C4-2B (cell line): Measurements from ENCODE around the gene HMGB2.

Source experiments
- H3K27ac ChIP-seq: fragments of 450-650 bp; 2 replicates; pipeline ENCODE4 v1.5.1; 2017
- CTCF ChIP-seq: fragments of 450-650 bp; conservative IDR thresholded peaks from 2 replicates; pipeline ENCODE4 v1.5.1; 2017; ENCODE audit warnings: mild to moderate bottlenecking
- ZFX ChIP-seq: fragments of 450-650 bp; IDR thresholded peaks from 2 replicates; pipeline ENCODE4 v1.6.1; 2017

HMGB2 gene

GRCh38 chr4:173301518-173302201 lies 32.5 kb downstream of the HMGB2 start:
- TF ChIP-seq ZFX: no peak
- peak; percentile 87 for TF ChIP-seq CTCF
- H3K27ac ChIP-seq: no peak overlapping the region

DNA sequence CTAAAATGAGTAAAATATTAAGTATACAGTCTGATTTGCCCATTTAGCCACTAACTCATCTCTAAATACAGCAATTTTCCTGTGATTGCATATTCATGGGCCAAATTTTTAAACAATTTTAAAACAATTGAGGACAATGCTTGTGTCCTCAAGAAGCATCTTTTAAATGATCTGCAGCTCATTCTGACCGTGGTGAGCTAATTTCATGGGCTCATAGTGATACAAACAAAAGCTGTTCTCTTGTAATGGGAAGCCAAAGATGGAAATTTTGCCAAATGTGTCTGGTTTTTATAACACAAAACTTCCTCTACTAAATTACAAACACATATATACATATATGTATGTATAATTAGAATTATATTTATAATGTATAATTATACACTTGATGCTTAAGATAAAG lies 39.7 kb downstream of the HMGB2 start:
- TF ChIP-seq ZFX: no peak
- no peak for TF ChIP-seq CTCF
- no peak overlapping the region for H3K27ac ChIP-seq

DNA sequence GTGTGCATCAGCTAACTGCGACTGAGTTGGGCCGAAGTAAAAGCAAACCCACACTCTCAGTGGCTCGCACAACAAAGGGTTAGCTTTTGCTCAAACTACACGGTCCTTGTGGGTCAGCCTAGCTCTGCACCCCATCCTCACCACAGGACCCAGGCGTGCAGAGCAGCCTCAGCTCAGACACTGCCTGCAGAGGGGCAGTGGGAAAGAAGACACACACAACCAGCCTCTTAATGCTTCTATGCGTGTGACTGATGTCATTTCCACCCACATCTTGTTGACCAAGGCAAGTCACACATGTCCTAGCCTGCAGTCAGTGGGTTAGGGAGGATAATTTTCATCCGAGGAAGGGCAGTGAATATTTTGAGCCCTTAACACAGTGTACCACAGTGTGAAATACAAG lies 40.5 kb downstream of the HMGB2 start:
- H3K27ac ChIP-seq: no peak overlapping the region
- TF ChIP-seq ZFX (no peak), CTCF (no peak)

DNA sequence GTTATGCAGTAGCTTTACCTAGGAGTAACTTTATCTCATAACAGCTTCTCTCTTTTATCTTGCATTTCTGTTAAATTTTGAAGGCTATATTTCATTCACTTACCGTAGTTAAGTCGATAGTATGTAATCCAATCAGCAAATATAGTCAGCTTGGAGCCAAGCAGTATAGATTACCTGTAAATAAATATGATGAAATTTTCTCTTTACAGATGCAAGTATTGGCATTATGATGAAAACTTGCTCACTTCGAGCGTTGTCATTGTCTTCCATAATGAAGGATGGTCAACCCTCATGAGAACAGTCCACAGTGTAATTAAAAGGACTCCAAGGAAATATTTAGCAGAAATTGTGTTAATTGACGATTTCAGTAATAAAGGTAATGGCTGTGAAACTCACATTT lies 42.3 kb downstream of the HMGB2 start:
- no peak overlapping the region for H3K27ac ChIP-seq
- TF ChIP-seq CTCF (no peak), ZFX (no peak)

DNA sequence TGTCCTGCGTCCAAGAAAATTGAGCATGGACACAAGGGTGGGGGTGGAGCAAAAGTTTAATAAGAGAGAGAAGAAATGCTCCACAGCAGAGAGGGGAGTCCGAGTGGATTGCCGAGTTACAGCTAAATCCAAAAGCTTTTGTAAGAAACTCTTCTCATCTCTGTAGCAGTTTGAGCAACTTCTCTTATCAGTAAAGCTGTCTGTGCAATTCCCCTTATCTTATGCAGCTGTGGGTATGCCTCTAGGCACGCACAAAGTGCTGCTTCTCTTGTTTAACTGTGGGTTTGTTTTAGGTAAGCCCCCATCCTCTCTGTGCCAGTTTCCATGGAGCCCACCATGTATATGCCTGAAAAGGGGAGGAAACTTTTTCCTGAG lies 44.8 kb downstream of the HMGB2 start:
- TF ChIP-seq CTCF (no peak), ZFX (no peak)
- no peak overlapping the region; the same call in 1 of the 2 replicates for H3K27ac ChIP-seq

- H3K27ac ChIP-seq: no peak overlapping the region; the same call in 1 of the 2 replicates
- TF ChIP-seq ZFX: no peak
- TF ChIP-seq CTCF: no peak; the same call in 1 of the 2 replicates
Measured at GRCh38 chr4:173288698-173289352, 45.3 kb downstream of the HMGB2 start.

- no peak for TF ChIP-seq ZFX
- peak; percentile 66 for TF ChIP-seq CTCF
- H3K27ac ChIP-seq: no peak overlapping the region
Measured at GRCh38 chr4:173288296-173288695, 45.9 kb downstream of the HMGB2 start.
